B cell (primary cell): Measurements from ENCODE around the gene TRPC6. TPM values are rescaled to one million over a fixed set of nuclear protein-coding genes. Genes with fewer than 3 reads are reported as not detected.
A peak's percentile ranks its signal among the peaks of the same experiment; 100 is the strongest.

Experiments used
- ATAC-seq: fragments of 200-7000 bp; cut with Tn5 transposase; one replicate; pipeline ENCODE4 v1.10.0; 2021; ENCODE audit warnings: low read depth, mild to moderate bottlenecking, moderate number of reproducible peaks, moderate library complexity
- CTCF ChIA-PET: fragments of 350-600 bp; sonication (Branson Sonifier 250); formaldehyde crosslinking; loops from one replicate; lab custom pipeline; 2021; ENCODE audit warnings: antibody characterized with exemption, inconsistent platforms; lab: Charles Lee
- POLR2A ChIA-PET: fragments of 350-600 bp; sonication (Branson Sonifier 250); formaldehyde crosslinking; loops from one replicate; lab custom pipeline; 2021; ENCODE audit warnings: antibody characterized with exemption; lab: Charles Lee
- DNase-seq: peaks from one replicate; pipeline ENCODE4 v3.0.0; 2013
- H2AFZ ChIP-seq: 2 replicates; pipeline ENCODE4 v1.6.1; 2012; ENCODE audit warnings: mild to moderate bottlenecking, low read depth, low read length; ENCODE audit not compliant: insufficient read depth, poor library complexity, severe bottlenecking
- H3K27ac ChIP-seq, 2 donors: 1 replicate in 1 of 2; 2 replicates in 1 of 2; pipeline ENCODE4 v1.5.1; 2012 to 2013; ENCODE audit warnings: low read length in 2 of 2, mild to moderate bottlenecking in 2 of 2, moderate library complexity in 1 of 2
- H3K27me3 ChIP-seq, 4 experiments: fragments of 200-600 bp in 1 of 4; sonication (generic) in 1 of 4; replicated peaks in 1 of 4; 1 replicate in 2 of 4; 2 replicates in 2 of 4; pipeline versions ENCODE4 v1.6.1 to v1.7.0; 2013 to 2016; ENCODE audit warnings: low read length in 3 of 4, mild to moderate bottlenecking in 2 of 4, mixed read lengths in 1 of 4, moderate library complexity in 1 of 4; ENCODE audit not compliant: insufficient read depth in 4 of 4, control insufficient read depth in 3 of 4; ENCODE audit errors: control extremely low read depth in 1 of 4
- H3K36me3 ChIP-seq, 2 experiments: replicated peaks in 1 of 2; 1 replicate in 1 of 2; 2 replicates in 1 of 2; pipeline versions ENCODE4 v1.6.1 to v1.7.1; 2013; ENCODE audit warnings: low read length in 1 of 2; ENCODE audit not compliant: insufficient read depth in 2 of 2, control insufficient read depth in 1 of 2; ENCODE audit errors: control extremely low read depth in 1 of 2, extremely low read depth in 1 of 2
- H3K4me1 ChIP-seq, 2 donors: fragments of 200-600 bp in 1 of 2; sonication (generic) in 1 of 2; 1 replicate in 1 of 2; 2 replicates in 1 of 2; pipeline versions ENCODE4 v1.5.1 to v1.6.1; 2013 to 2017; ENCODE audit warnings: low read length in 2 of 2; ENCODE audit not compliant: control insufficient read depth in 2 of 2, insufficient read depth in 2 of 2
- H3K4me2 ChIP-seq: replicated peaks from 2 replicates; pipeline ENCODE3; 2012; ENCODE audit warnings: mild to moderate bottlenecking, low read depth, low read length; ENCODE audit not compliant: poor library complexity, severe bottlenecking
- H3K4me3 ChIP-seq, 5 experiments: fragments of 200-600 bp in 1 of 5; sonication (generic) in 1 of 5; 1 replicate in 3 of 5; 2 replicates in 2 of 5; pipeline versions ENCODE4 v1.5.1 to v1.7.0; 2011 to 2016; ENCODE audit warnings: low read length in 4 of 5, mild to moderate bottlenecking in 4 of 5, low read depth in 2 of 5, control low read depth in 1 of 5, moderate library complexity in 1 of 5; ENCODE audit not compliant: insufficient read depth in 1 of 5; ENCODE audit errors: control extremely low read depth in 1 of 5, extremely low read depth in 1 of 5
- H3K79me2 ChIP-seq: fragments of 200-600 bp; sonication (generic); one replicate; pipeline ENCODE4 v1.6.0; 2016; ENCODE audit warnings: low read length; ENCODE audit not compliant: control insufficient read depth, insufficient read depth
- H3K9ac ChIP-seq: fragments of 200-600 bp; sonication (generic); 2 replicates; pipeline ENCODE4 v1.6.1; 2017; ENCODE audit warnings: mild to moderate bottlenecking, low read length, moderate library complexity
- H3K9me3 ChIP-seq, 3 donors: one replicate each; pipeline versions ENCODE4 v1.6.1 to v1.7.1; 2013; ENCODE audit warnings: low read length in 2 of 3; ENCODE audit not compliant: control insufficient read depth in 2 of 3, insufficient read depth in 1 of 3; ENCODE audit errors: control extremely low read depth in 1 of 3
- H4K20me1 ChIP-seq: 2 replicates; pipeline ENCODE4 v1.6.0; 2012; ENCODE audit warnings: mild to moderate bottlenecking, low read length; ENCODE audit not compliant: insufficient read depth, control insufficient read depth, poor library complexity, severe bottlenecking
- H3K27ac Mint-ChIP-seq: one replicate; pipeline ENCODE4 v1.8.0; 2021; ENCODE audit warnings: mixed read lengths
- H3K27me3 Mint-ChIP-seq: one replicate; pipeline ENCODE4 v1.8.0; 2021; ENCODE audit warnings: mixed read lengths
- H3K4me1 Mint-ChIP-seq: one replicate; pipeline ENCODE4 v1.8.0; 2021; ENCODE audit warnings: mixed read lengths
- H3K4me3 Mint-ChIP-seq: one replicate; pipeline ENCODE4 v1.8.0; 2021; ENCODE audit warnings: mixed read lengths
- H3K9me3 Mint-ChIP-seq: one replicate; pipeline ENCODE4 v1.8.0; 2022; ENCODE audit warnings: mixed read lengths; ENCODE audit not compliant: insufficient read depth
- CTCF ChIP-seq: fragments of 200-600 bp; IDR thresholded peaks from one replicate; pipeline ENCODE4 v1.8.0; 2022; ENCODE audit warnings: antibody characterized with exemption, mild to moderate bottlenecking
- EZH2 ChIP-seq: IDR thresholded peaks from 2 replicates; pipeline ENCODE4 v1.6.1; 2012; ENCODE audit warnings: borderline replicate concordance, low read depth, mild to moderate bottlenecking, moderate library complexity, low read length; ENCODE audit not compliant: insufficient read depth, poor library complexity, severe bottlenecking
- WGBS: methylation state at CpG from one replicate; pipeline ENCODE4 v1.1.5; 2013; ENCODE audit warnings: missing lambda C conversion rate; ENCODE audit not compliant: insufficient coverage; 5-methylcytosine and 5-hydroxymethylcytosine counted together
- intact Hi-C: fragments of 100-400 bp; cut with micrococcal nuclease; formaldehyde crosslinking; loops from one replicate; pipeline ENCODE4 v1.10.0; 2022
- polyA plus RNA-seq: library from polyadenylated mRNA; depleted of rRNA; stranded (reverse); fragments of >200 nt; gene quantifications from 2 replicates; pipeline ENCODE4 v1.2.3, GENCODE V29; 2012
- total RNA-seq, 2 donors: library from RNA; stranded (reverse); fragments of 120-200 nt in 1 of 2; gene quantifications; 1 replicate in 1 of 2; 2 replicates in 1 of 2; pipeline versions ENCODE4 v1.2.3 to v1.2.4, GENCODE V29; 2013 to 2022

Gene TRPC6
- total and polyA plus RNA-seq, 2 donors (not counting 1 experiment from before 2014, with no cell fraction given): 0.01 TPM; not detected in 1

GRCh38 chr11:101582236-101582988 is 1.4 kb downstream of the TRPC6 start:
- Mint-ChIP-seq H3K4me3 (no peak overlapping the region), H3K27me3 (peaks cover 22% of the 10 kb centered on the region), H3K4me1 (no peaks in the 10 kb centered on the region), H3K27ac (no peak overlapping the region), H3K9me3 (peaks cover 5% of the 10 kb centered on the region)
- Histone ChIP-seq H3K4me2 (peak overlapping the region; percentile 26), H3K4me1 (peaks cover 0 to 4% of the 10 kb centered on the region in 2 donors), H2AFZ (no peak overlapping the region), H3K9ac (no peak overlapping the region), H4K20me1 (no peaks in the 10 kb centered on the region), H3K27ac (no peak overlapping the region), H3K27me3 (peaks cover 0 to 26% (median 7%) of the 10 kb centered on the region in 4 experiments), H3K79me2 (no peaks in the 10 kb centered on the region), H3K4me3 (no peak overlapping the region), H3K9me3 (peaks cover 0 to 19% (median 0%) of the 10 kb centered on the region in 3 donors), H3K36me3 (no peaks in the 10 kb centered on the region)
- ATAC-seq (no peak), DNase-seq (no peak)
- WGBS: 18% methylated on average over 30 of the region's 35 CpGs
- TF ChIP-seq EZH2 (no peak), CTCF (no peak)
- ChIA-PET CTCF (no interaction called here), POLR2A (no interaction called here)
- intact Hi-C loops: no loop called here

GRCh38 chr11:101577461-101577860 is 6.3 kb downstream of the TRPC6 start:
- ATAC-seq (no peak), DNase-seq (no peak)
- Mint-ChIP-seq H3K4me1 (no peaks in the 10 kb centered on the region), H3K9me3 (peaks cover 5% of the 10 kb centered on the region), H3K27me3 (peaks cover 7% of the 10 kb centered on the region), H3K4me3 (no peak overlapping the region), H3K27ac (no peak overlapping the region)
- ChIA-PET CTCF (no interaction called here), POLR2A (no interaction called here)
- H2AFZ ChIP-seq: no peak overlapping the region
- TF ChIP-seq EZH2: no peak
- no peak for TF ChIP-seq CTCF
- no peak overlapping the region for H3K27ac ChIP-seq
- no peaks in the 10 kb centered on the region for H4K20me1 ChIP-seq
- H3K4me1 ChIP-seq: no peaks in the 10 kb centered on the region
- peaks cover 0 to 10% (median 4%) of the 10 kb centered on the region in 4 experiments for H3K27me3 ChIP-seq
- no peak overlapping the region for H3K9ac ChIP-seq
- H3K4me3 ChIP-seq: no peak overlapping the region
- intact Hi-C loops: no loop called here
- no peaks in the 10 kb centered on the region for H3K79me2 ChIP-seq
- 93% methylated on average over 6 of the region's 6 CpGs for WGBS
- H3K4me2 ChIP-seq: no peak overlapping the region
- no peaks in the 10 kb centered on the region for H3K36me3 ChIP-seq
- H3K9me3 ChIP-seq: peaks cover 0 to 5% (median 0%) of the 10 kb centered on the region in 3 donors
